LNCaP clone FGC (cell line): ENCODE measurements around the gene CEPT1.

Source experiments
- DNase-seq: peaks from one replicate; pipeline ENCODE4 v3.0.0-alpha.2; 2011; ENCODE audit warnings: low read depth
- H3K4me3 ChIP-seq: 2 replicates; pipeline ENCODE4 v1.5.1; 2011; ENCODE audit warnings: mild to moderate bottlenecking, low read depth, low read length, control low read depth
- CTCF ChIP-seq: IDR thresholded peaks from 2 replicates; pipeline ENCODE4 v1.5.1; 2012; ENCODE audit warnings: mild to moderate bottlenecking; ENCODE audit not compliant: control insufficient read depth, insufficient read depth; ENCODE audit errors: extremely low read depth

Gene CEPT1

GRCh38 chr1:111163363-111163762 is 23.3 kb downstream of the CEPT1 start:
- no peak overlapping the region for H3K4me3 ChIP-seq
- no peak for TF ChIP-seq CTCF
- no peak for DNase-seq

- no peak for DNase-seq
- no peak for TF ChIP-seq CTCF
- no peak overlapping the region for H3K4me3 ChIP-seq
Observed at GRCh38 chr1:111164151-111164550, 24.1 kb downstream of the CEPT1 start.

- DNase-seq, result no peak
- TF ChIP-seq CTCF, result no peak
- no peak overlapping the region for H3K4me3 ChIP-seq
Observed at GRCh38 chr1:111172463-111172862, 32.4 kb downstream of the CEPT1 start.

- no peak for TF ChIP-seq CTCF
- no peak overlapping the region for H3K4me3 ChIP-seq
- no peak for DNase-seq
Observed at GRCh38 chr1:111174070-111174469, 34.0 kb downstream of the CEPT1 start.

GRCh38 chr1:111175349-111175748 is 35.3 kb downstream of the CEPT1 start:
- no peak for DNase-seq
- no peak for TF ChIP-seq CTCF
- H3K4me3 ChIP-seq, result no peak overlapping the region

- no peak overlapping the region for H3K4me3 ChIP-seq
- no peak for DNase-seq
- no peak for TF ChIP-seq CTCF
Observed at GRCh38 chr1:111176678-111177077, 36.7 kb downstream of the CEPT1 start.

- DNase-seq, result no peak
- H3K4me3 ChIP-seq, result no peak overlapping the region
- no peak for TF ChIP-seq CTCF
Observed at GRCh38 chr1:111179968-111180533, 40.0 kb downstream of the CEPT1 start.
